K562 (cell line): ENCODE measurements around the gene LNX2. TPM values are rescaled to one million over a fixed set of nuclear protein-coding genes. Genes with fewer than 3 reads are reported as not detected.

ENCODE experiments used
- BRD4 ChIP-seq: fragments of 200-600 bp; sonication (generic); IDR thresholded peaks from 2 replicates; pipeline ENCODE4 v1.6.1; 2017; ENCODE audit warnings: inconsistent platforms
- CEBPG ChIP-seq, 3 experiments: fragments of 200-800 bp in 1 of 3; sonication (Bioruptor generic) in 1 of 3; sonication (generic) in 1 of 3; formaldehyde crosslinking in 1 of 3; IDR thresholded peaks in 2 of 3; conservative IDR thresholded peaks in 1 of 3; 2 replicates each; pipeline versions ENCODE4 v1.6.1 to v1.8.0; 2016 to 2022; ENCODE audit warnings: missing compliant biosample characterization in 2 of 3, missing genetic modification characterization in 2 of 3, mild to moderate bottlenecking in 1 of 3, missing genetic modification reagents in 1 of 3
- CHAMP1 ChIP-seq: fragments of 450-650 bp; IDR thresholded peaks from 2 replicates; pipeline ENCODE4 v1.6.1; 2016; ENCODE audit warnings: mild to moderate bottlenecking
- CLOCK ChIP-seq: fragments of 250-450 bp; sonication (Bioruptor Pico); IDR thresholded peaks from 2 replicates; pipeline ENCODE4 v1.4.0; 2020; ENCODE audit warnings: mild to moderate bottlenecking, moderate library complexity, borderline replicate concordance
- DMBX1 ChIP-seq: fragments of 250-450 bp; sonication (Bioruptor Pico); IDR thresholded peaks from 2 replicates; pipeline ENCODE4 v1.8.0; 2022; ENCODE audit warnings: inconsistent platforms, mild to moderate bottlenecking, moderate library complexity, borderline replicate concordance
- HOMEZ ChIP-seq: fragments of 250-450 bp; sonication (Bioruptor Pico); IDR thresholded peaks from 2 replicates; pipeline ENCODE4 v1.4.0; 2020; ENCODE audit warnings: mild to moderate bottlenecking, moderate library complexity
- HOXB6 ChIP-seq: fragments of 250-450 bp; sonication (Bioruptor Pico); IDR thresholded peaks from 2 replicates; pipeline ENCODE4 v1.5.1; 2022; ENCODE audit warnings: mild to moderate bottlenecking, borderline replicate concordance
- MAFK ChIP-seq: IDR thresholded peaks from 2 replicates; pipeline ENCODE4 v1.6.1; 2011; ENCODE audit warnings: low read length, improper control_type of control experiment
- NR3C1 ChIP-seq: sonication (generic); formaldehyde crosslinking; IDR thresholded peaks from 2 replicates; pipeline ENCODE4 v1.8.1; 2022; ENCODE audit warnings: missing genetic modification reagents
- PML ChIP-seq: IDR thresholded peaks from 2 replicates; pipeline ENCODE4 v1.6.1; 2012; ENCODE audit warnings: low read length, inconsistent platforms
- PRPF4 ChIP-seq: fragments of 200-400 bp; formaldehyde crosslinking; IDR thresholded peaks from one replicate; pipeline ENCODE4 v1.6.1; 2017; ENCODE audit warnings: low read length, low read depth, mild to moderate bottlenecking; ENCODE audit not compliant: insufficient read depth, poor library complexity, severe bottlenecking
- RCOR1 ChIP-seq, 2 experiments: IDR thresholded peaks; 2 replicates each; pipeline ENCODE4 v1.6.1; 2012; ENCODE audit warnings: low read depth in 2 of 2, low read length in 2 of 2, borderline replicate concordance in 1 of 2, improper control_type of control experiment in 1 of 2
- THRB ChIP-seq: fragments of 450-650 bp; formaldehyde crosslinking; conservative IDR thresholded peaks from 2 replicates; pipeline ENCODE4 v1.4.0; 2022; ENCODE audit warnings: mild to moderate bottlenecking, missing genetic modification characterization
- U2AF1 ChIP-seq: fragments of 200-400 bp; formaldehyde crosslinking; optimal IDR thresholded peaks from 2 replicates; pipeline ENCODE3; 2017; ENCODE audit warnings: mild to moderate bottlenecking, low read depth, low read length, moderate library complexity
- ZNF134 ChIP-seq: fragments of 250-450 bp; sonication (Bioruptor Pico); conservative IDR thresholded peaks from 2 replicates; pipeline ENCODE4 v1.4.0; 2020
- ZNF175 ChIP-seq: fragments of 200-800 bp; sonication (Bioruptor generic); IDR thresholded peaks from 2 replicates; pipeline ENCODE4 v1.6.1; 2016; ENCODE audit warnings: low read depth, mild to moderate bottlenecking, missing genetic modification characterization, missing compliant biosample characterization
- ZNF197 ChIP-seq: fragments of 200-800 bp; sonication (Bioruptor generic); IDR thresholded peaks from 2 replicates; pipeline ENCODE4 v1.6.1; 2016; ENCODE audit warnings: low read depth, missing genetic modification characterization, missing compliant biosample characterization
- ZNF76 ChIP-seq: fragments of 250-450 bp; sonication (Bioruptor Pico); IDR thresholded peaks from 2 replicates; pipeline ENCODE4 v1.4.0; 2020; ENCODE audit warnings: mild to moderate bottlenecking, moderate library complexity, borderline replicate concordance
- polyA plus RNA-seq, 8 experiments: library from polyadenylated mRNA; depleted of rRNA in 4 of 8; stranded (reverse) in 5 of 8; unstranded in 3 of 8; fragments of >200 nt; fragmentation: Nextera tagmentation in 2 of 8; fragmentation: Illumina TruSeq in 1 of 8; extraction: Ambion mirVana in 2 of 8; extraction: Trizol in 1 of 8; gene quantifications; 2 replicates each; pipeline versions ENCODE4 v1.2.1 to v1.2.3, GENCODE V29; 2011 to 2014; ENCODE audit warnings: inconsistent platforms in 1 of 8, missing spikeins in 1 of 8
- total RNA-seq, 7 experiments: library from RNA; depleted of rRNA in 6 of 7; stranded (reverse); fragments of >200 nt in 6 of 7; fragmentation: Illumina TruSeq in 2 of 7; extraction: Trizol in 2 of 7; gene quantifications; 2 replicates each; pipeline versions ENCODE4 v1.2.1 to v1.2.3, GENCODE V29; 2011 to 2021; ENCODE audit warnings: low replicate concordance in 1 of 7

The LNX2 gene
- total and polyA plus RNA-seq, 9 of the 15 experiments (the other 6 are each of a cell fraction or from before 2014, with no cell fraction given), result 1.5 to 5.5 (median 4.0) TPM

- TF ChIP-seq CHAMP1 (no peak), ZNF175 (CRISPR knock-in tag) (no peak), NR3C1 (CRISPR knock-in tag) (no peak), ZNF76 (no peak), HOXB6 (CRISPR knock-in tag) (no peak), CEBPG (CRISPR knock-in tag; IDR thresholded peaks at IDR 0.05) (no peak), CEBPG (tag; conservative IDR thresholded peaks at IDR 0.05 in 1 of 2, IDR thresholded peaks at IDR 0.05 in 1 of 2) (no peak), PRPF4 (no peak), RCOR1 (IDR thresholded peaks at IDR 0.05; ENCODE audit: borderline replicate concordance in 1 of 2, low read depth in 2 of 2, low read length in 2 of 2) (no peak), DMBX1 (CRISPR knock-in tag) (no peak), PML (no peak), ZNF197 (CRISPR knock-in tag) (no peak), THRB (CRISPR knock-in tag) (no peak), MAFK (no peak), HOMEZ (CRISPR knock-in tag) (no peak), BRD4 (no peak), ZNF134 (no peak), CLOCK (CRISPR knock-in tag) (no peak), U2AF1 (no peak)
Measured at GRCh38 chr13:27599845-27600553, 20.3 kb downstream of the LNX2 start (continued).
